ENCODE data around the gene SBF1. TPM values are rescaled to one million over a fixed set of nuclear protein-coding genes. Genes with fewer than 3 reads are reported as not detected.
"Not testable (repeated sequence)": the region's sequence is repeated elsewhere in the genome, so short reads cannot be mapped to it uniquely, and the experiment has no call there.

SBF1 gene
- total and polyA plus RNA-seq, 9 donors, result 1.9 to 86.0 (median 58.7) TPM

DNA sequence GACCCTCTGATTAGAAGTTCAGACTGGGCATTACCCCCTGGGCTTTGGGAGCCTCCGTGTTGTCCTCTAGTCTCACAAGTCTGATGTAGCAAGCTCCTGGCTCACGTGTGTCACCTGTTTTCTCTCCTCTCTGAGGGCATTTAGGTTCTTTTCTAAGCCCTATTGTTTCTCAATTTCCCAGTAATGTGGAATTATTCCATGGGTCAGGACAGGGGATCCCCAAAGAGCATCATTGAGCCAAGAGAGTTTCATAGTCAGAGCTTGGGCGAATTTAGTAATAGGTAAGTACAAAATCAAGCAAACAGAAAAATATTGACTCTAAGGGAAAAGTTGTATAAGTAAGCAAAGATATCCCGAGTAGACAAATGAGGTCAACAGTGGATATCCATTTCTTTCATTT is 74.4 kb downstream of the SBF1 start:
- H3K9me3 ChIP-seq, result no peaks in the 10 kb centered on the region
- WGBS, 3 donors, result 78 to 88% (median 84%) methylated on average over 4 of the region's 4 CpGs

GRCh38 chr22:50399751-50400331 is 75.0 kb downstream of the SBF1 start:
- no peak overlapping the region for H3K27ac ChIP-seq
- no peak overlapping the region for H3K4me3 ChIP-seq
- 82 to 85% (median 84%) methylated on average over 8 of the region's 8 CpGs for WGBS, 3 donors
- H3K36me3 ChIP-seq, result no peaks in the 10 kb centered on the region
- no peaks in the 10 kb centered on the region for H3K27me3 ChIP-seq
- intact Hi-C loops (cut with DNase I), result no loop called here
- DNase-seq, result no peak
- H3K4me1 ChIP-seq (ENCODE audit: insufficient read depth), result peaks cover 6% of the 10 kb centered on the region
- TF ChIP-seq, protein P1, sequence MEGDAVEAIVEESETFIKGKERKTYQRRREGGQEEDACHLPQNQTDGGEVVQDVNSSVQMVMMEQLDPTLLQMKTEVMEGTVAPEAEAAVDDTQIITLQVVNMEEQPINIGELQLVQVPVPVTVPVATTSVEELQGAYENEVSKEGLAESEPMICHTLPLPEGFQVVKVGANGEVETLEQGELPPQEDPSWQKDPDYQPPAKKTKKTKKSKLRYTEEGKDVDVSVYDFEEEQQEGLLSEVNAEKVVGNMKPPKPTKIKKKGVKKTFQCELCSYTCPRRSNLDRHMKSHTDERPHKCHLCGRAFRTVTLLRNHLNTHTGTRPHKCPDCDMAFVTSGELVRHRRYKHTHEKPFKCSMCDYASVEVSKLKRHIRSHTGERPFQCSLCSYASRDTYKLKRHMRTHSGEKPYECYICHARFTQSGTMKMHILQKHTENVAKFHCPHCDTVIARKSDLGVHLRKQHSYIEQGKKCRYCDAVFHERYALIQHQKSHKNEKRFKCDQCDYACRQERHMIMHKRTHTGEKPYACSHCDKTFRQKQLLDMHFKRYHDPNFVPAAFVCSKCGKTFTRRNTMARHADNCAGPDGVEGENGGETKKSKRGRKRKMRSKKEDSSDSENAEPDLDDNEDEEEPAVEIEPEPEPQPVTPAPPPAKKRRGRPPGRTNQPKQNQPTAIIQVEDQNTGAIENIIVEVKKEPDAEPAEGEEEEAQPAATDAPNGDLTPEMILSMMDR (IDR thresholded peaks at IDR 0.05), result no peak
- TF ChIP-seq POLR2A (IDR thresholded peaks at IDR 0.05) (no peak), EP300 (IDR thresholded peaks at IDR 0.05) (no peak)
- H3K9me3 ChIP-seq, result no peaks in the 10 kb centered on the region

More for the DNA sequence above, 74.4 kb downstream of the SBF1 start:
- no peak for TF ChIP-seq EP300 (IDR thresholded peaks at IDR 0.05)
- no peak for DNase-seq
- H3K36me3 ChIP-seq, result no peaks in the 10 kb centered on the region
- no peak overlapping the region for H3K4me3 ChIP-seq
- H3K27ac ChIP-seq, result no peak overlapping the region
- H3K27me3 ChIP-seq, result no peaks in the 10 kb centered on the region
- peaks cover 6% of the 10 kb centered on the region for H3K4me1 ChIP-seq (ENCODE audit: insufficient read depth)
- intact Hi-C loops (cut with DNase I), result no loop called here

- peaks cover 6% of the 10 kb centered on the region for H3K4me1 ChIP-seq (ENCODE audit: insufficient read depth)
- intact Hi-C loops (cut with DNase I), result no loop called here
- TF ChIP-seq, protein P1 (IDR thresholded peaks at IDR 0.05), result no peak
- TF ChIP-seq POLR2A (IDR thresholded peaks at IDR 0.05) (no peak), EP300 (IDR thresholded peaks at IDR 0.05) (no peak)
These were observed 75.8 kb downstream of the SBF1 start for GRCh38 chr22:50398831-50399648.

DNA sequence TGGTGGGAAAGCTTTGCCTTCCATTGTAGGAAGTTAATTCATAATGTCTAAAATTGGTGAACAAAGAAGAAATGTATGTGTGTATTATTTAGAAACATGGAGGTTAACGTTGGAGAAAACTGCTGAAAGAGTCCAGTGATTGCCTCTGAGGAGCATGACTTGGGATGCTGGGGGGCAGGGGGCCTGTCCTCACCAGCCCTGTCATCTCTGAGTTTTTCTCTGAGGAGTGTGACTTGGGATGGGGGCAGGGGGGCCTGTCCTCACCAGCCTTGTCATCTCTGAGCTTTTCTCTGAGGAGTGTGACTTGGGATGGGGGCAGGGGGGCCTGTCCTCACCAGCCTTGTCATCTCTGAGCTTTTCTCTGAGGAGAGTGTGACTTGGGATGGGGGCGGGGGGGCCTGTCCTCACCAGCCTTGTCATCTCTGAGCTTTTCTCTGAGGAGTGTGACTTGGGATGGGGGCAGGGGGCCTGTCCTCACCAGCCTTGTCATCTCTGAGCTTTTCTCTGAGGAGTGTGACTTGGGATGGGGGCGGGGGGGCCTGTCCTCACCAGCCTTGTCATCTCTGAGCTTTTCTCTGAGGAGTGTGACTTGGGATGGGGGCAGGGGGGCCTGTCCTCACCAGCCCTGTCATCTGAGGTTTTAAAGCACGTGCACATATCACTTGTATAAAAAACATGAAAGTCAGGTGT is 77.3 kb downstream of the SBF1 start:
- WGBS, 3 donors, result 63 to 84% (median 81%) methylated on average over 3 to 4 of the region's 4 CpGs
- H3K4me1 ChIP-seq (ENCODE audit: insufficient read depth); H3K4me3 ChIP-seq; intact Hi-C loops (cut with DNase I); H3K36me3 ChIP-seq; H3K27ac ChIP-seq; H3K27me3 ChIP-seq; H3K9me3 ChIP-seq; DNase-seq: not testable (repeated sequence)

More at GRCh38 chr22:50398831-50399648, 75.8 kb downstream of the SBF1 start:
- no peak for DNase-seq
- Histone ChIP-seq H3K9me3 (no peaks in the 10 kb centered on the region), H3K27ac (no peak overlapping the region), H3K27me3 (no peaks in the 10 kb centered on the region), H3K4me3 (no peak overlapping the region), H3K36me3 (no peaks in the 10 kb centered on the region)
- WGBS, 3 donors, result 69 to 75% (median 71%) methylated on average over 15 of the region's 15 CpGs

- WGBS, 3 donors, result 66 to 70% (median 67%) methylated on average over 6 of the region's 6 CpGs
- Histone ChIP-seq H3K4me3 (no peak overlapping the region), H3K27me3 (no peaks in the 10 kb centered on the region), H3K27ac (no peak overlapping the region), H3K9me3 (no peaks in the 10 kb centered on the region), H3K36me3 (no peaks in the 10 kb centered on the region), H3K4me1 (ENCODE audit: insufficient read depth) (no peaks in the 10 kb centered on the region)
- intact Hi-C loops (cut with DNase I), result no loop called here
- no peak for TF ChIP-seq POLR2A (IDR thresholded peaks at IDR 0.05)
- TF ChIP-seq EP300 (IDR thresholded peaks at IDR 0.05), result no peak
- TF ChIP-seq, protein P1 (IDR thresholded peaks at IDR 0.05), result no peak
- no peak for DNase-seq
These were observed 78.0 kb downstream of the SBF1 start for GRCh38 chr22:50396751-50397370.

Data from ovary (tissue), 9 donors.